ENCODE measurements around the gene EEF1G.

EEF1G gene

DNA sequence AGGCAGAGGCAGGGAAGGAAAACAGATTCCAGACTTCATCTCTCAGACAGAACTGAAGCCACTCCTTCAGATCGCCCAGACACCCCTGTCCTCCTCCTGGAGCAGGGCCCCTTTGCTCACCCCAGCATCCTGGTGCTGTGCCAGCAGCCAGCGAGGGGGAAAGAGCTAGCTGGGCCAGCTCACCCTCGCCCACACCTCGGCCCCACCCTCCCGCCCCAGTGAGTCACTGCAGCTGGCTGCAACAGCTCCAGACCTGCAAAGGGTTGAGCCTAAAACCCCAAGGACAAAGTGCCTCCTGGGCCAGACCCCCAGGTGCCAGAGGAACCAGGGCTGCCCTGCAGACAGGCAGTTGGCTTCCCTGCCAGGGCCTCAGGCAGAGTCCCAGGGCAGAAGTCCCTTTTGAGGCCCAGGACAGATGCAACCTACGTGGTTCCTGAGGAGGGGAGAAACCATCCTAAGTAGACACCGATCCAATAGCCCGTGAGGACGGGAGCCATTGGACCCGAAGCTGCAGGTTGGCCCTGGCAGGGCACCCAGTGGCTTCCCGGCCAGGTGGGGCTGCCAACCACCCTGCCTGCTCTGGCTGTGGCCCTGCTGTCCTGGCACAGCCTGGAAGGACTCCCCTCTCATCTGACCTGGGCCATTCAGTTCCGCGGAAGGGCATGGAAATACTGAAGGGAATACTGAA lies 34.3 kb downstream of the EEF1G start:
- H3K4me3 ChIP-seq (ENCODE audit: low read length) = peak overlapping the region; percentile 51
- TF ChIP-seq, protein P1, sequence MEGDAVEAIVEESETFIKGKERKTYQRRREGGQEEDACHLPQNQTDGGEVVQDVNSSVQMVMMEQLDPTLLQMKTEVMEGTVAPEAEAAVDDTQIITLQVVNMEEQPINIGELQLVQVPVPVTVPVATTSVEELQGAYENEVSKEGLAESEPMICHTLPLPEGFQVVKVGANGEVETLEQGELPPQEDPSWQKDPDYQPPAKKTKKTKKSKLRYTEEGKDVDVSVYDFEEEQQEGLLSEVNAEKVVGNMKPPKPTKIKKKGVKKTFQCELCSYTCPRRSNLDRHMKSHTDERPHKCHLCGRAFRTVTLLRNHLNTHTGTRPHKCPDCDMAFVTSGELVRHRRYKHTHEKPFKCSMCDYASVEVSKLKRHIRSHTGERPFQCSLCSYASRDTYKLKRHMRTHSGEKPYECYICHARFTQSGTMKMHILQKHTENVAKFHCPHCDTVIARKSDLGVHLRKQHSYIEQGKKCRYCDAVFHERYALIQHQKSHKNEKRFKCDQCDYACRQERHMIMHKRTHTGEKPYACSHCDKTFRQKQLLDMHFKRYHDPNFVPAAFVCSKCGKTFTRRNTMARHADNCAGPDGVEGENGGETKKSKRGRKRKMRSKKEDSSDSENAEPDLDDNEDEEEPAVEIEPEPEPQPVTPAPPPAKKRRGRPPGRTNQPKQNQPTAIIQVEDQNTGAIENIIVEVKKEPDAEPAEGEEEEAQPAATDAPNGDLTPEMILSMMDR (conservative IDR thresholded peaks at IDR 0.05; ENCODE audit: low read length) = no peak
- peak; percentile 88 for DNase-seq (ENCODE audit: low read depth)

GRCh38 chr11:62538470-62539237 lies 35.0 kb downstream of the EEF1G start:
- peak overlapping the region; percentile 48 for H3K4me3 ChIP-seq (ENCODE audit: low read length)
- DNase-seq (ENCODE audit: low read depth) = no peak
- TF ChIP-seq, protein P1 (conservative IDR thresholded peaks at IDR 0.05; ENCODE audit: low read length) = no peak

DNA sequence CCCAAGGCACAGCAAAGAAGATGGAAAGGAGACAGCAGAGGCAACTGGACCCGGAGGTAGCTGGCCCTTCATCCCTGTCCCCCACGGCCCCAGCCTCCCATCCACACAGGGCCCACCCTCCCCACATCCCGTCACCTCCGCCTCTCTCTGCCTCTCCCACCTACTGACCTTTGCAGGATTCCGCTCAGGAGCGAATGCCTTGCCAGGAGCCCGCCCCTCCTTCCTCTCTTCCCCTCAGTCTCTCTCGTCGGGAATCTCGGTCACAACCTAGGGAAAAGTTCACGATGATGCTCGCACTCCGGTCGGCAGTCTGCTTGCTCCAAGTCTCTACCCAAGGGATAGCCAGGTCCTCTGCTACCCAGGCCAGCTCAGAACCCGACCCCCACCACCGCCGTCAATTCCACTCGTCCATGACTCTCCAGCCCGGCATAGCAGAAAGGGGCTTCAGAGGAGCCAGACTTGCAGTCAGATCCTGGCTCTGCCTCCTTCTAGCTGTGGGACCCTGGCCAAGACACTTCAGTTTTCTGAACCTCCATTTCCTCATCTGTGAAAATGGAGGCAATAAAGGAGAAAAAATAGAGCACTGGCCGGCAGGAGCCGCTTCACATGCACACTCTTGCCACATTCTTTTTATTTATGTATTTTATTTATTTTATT lies 37.3 kb downstream of the EEF1G start:
- no peak for DNase-seq (ENCODE audit: low read depth)
- TF ChIP-seq, protein P1 (conservative IDR thresholded peaks at IDR 0.05; ENCODE audit: low read length) = no peak
- H3K4me3 ChIP-seq (ENCODE audit: low read length) = no peak overlapping the region

DNA sequence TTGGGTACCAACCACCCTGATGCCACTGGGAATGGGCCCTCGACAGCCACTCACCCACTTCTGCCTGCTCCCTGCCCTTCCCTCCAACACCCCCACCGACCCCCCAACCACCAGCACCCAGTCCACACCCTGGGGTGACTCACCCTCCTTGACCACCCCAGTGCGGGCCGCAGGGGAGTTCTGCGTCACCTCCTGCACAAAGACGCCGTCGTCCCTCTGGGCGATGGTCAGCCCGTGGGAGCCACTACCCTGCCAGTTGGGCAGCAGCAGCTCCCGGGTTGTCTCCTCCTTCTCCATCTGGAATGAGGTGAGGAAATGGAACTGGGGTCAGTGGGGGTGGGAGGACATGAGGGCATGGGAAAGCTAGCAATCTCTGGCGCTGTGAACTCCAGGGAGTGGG lies 37.9 kb downstream of the EEF1G start:
- DNase-seq (ENCODE audit: low read depth) = no peak
- no peak overlapping the region for H3K4me3 ChIP-seq (ENCODE audit: low read length)
- TF ChIP-seq, protein P1 (conservative IDR thresholded peaks at IDR 0.05; ENCODE audit: low read length) = no peak

DNA sequence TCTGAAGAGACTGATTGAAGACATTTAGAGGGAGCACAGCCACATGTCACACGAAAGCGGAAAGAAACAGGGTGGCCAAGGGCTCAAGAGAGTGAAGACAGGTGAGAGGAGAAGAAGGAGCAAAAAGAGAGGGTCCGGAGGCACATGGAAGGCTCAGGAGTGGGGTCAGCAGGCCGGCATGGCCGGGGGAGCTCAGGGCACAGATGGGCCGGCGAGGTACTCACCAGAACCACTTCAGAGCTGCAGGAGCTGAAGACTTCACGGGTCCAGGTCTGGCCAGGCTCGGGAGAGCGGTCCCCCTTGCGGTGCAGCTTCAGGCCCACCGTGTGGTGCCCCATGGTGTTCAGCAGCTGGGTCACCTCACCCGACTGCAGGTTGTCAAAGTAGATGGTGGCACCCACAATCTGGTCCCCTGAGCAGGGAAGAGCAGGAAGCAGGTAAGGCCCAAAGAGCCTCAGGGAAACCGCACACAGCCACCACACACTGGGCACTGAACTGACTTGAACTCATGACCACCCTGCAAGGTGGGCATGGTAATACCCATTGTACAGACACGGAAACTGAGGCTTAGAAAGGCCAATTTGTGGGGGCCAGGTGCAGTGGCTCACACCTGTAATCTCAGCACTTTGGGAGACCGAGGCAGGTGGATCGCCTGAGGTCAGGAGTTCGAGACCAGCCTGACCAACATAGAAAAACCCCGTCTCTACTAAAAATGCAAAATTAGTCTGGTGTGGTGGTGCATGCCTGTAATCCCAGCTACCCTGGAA lies 38.7 kb downstream of the EEF1G start:
- TF ChIP-seq, protein P1 (conservative IDR thresholded peaks at IDR 0.05; ENCODE audit: low read length) = no peak
- no peak for DNase-seq (ENCODE audit: low read depth)

GRCh38 chr11:62532096-62532495 lies 41.6 kb downstream of the EEF1G start:
- DNase-seq (ENCODE audit: low read depth) = no peak
- TF ChIP-seq, protein P1 (conservative IDR thresholded peaks at IDR 0.05; ENCODE audit: low read length) = no peak
- no peak overlapping the region for H3K4me3 ChIP-seq (ENCODE audit: low read length)

More for the DNA sequence above, 38.7 kb downstream of the EEF1G start:
- H3K4me3 ChIP-seq (ENCODE audit: low read length) = no peak overlapping the region

Data from AG10803 (cell line).